A375 (cell line): ENCODE results near the gene SERPINA3. TPM values are rescaled to one million over a fixed set of nuclear protein-coding genes. Genes with fewer than 3 reads are reported as not detected.

ENCODE experiments used
- total RNA-seq: library from RNA; depleted of rRNA; stranded (reverse); fragments of >200 nt; shearing (Covaris generic); gene quantifications from 2 replicates; pipeline ENCODE4 v1.2.3, GENCODE V29; 2014; rRNA removed

Gene SERPINA3
- total RNA-seq: 357 and 360 TPM in 2 replicates

GRCh38 chr14:94612174-94612573 is at the start of gene SERPINA3:
Gene SERPINA3 (plus strand): TSS chr14:94612391. CDS start chr14:94614442, 2,051 bp downstream.

GRCh38 chr14:94581127-94581999 is 30.8 kb upstream of the SERPINA3 start, which contains the start of gene SERPINA5:
Gene SERPINA5 (plus strand): TSS chr14:94581426. CDS start chr14:94587363, 5,937 bp downstream.

Other genes starting within 250 kb of the SERPINA3 start
- gene SERPINA2, start 245.7 kb upstream of the SERPINA3 start, total RNA-seq: not detected in 2 replicates
- 3.0 and 4.0 TPM in 2 replicates for gene SERPINA1, start 223.8 kb upstream of the SERPINA3 start, total RNA-seq
- gene SERPINA11, start 159.6 kb upstream of the SERPINA3 start, total RNA-seq: not detected in 2 replicates
- gene SERPINA9, start 136.2 kb upstream of the SERPINA3 start, total RNA-seq: not detected in 2 replicates
- gene SERPINA12, start 102.9 kb upstream of the SERPINA3 start, total RNA-seq: not detected in 2 replicates
- gene SERPINA4, start 50.9 kb upstream of the SERPINA3 start, total RNA-seq: not detected in 2 replicates
- 11.8 and 14.3 TPM in 2 replicates for gene SERPINA5, start 31.0 kb upstream of the SERPINA3 start, total RNA-seq
- gene GSC, start 157.7 kb downstream of the SERPINA3 start, total RNA-seq: 1.8 and 2.6 TPM in 2 replicates